ENCODE measurements around the gene LANCL3. TPM values are rescaled to one million over a fixed set of nuclear protein-coding genes. Genes with fewer than 3 reads are reported as not detected.

LANCL3 gene
- total RNA-seq, 2 experiments from 2014 or later: 0.05 to 0.11 TPM

- H3K27me3 Mint-ChIP-seq: no peaks in the 10 kb centered on the region
- no peak for TF ChIP-seq CTCF (IDR thresholded peaks at IDR 0.05)
- Histone ChIP-seq H3K4me3 (ENCODE audit: low read length) (no peak overlapping the region), H3K9me3 (ENCODE audit: control insufficient read depth in 1 of 2, insufficient read depth in 1 of 2, low read length in 2 of 2) (no peaks in the 10 kb centered on the region), H3K4me1 (ENCODE audit: insufficient read depth, low read length) (no peaks in the 10 kb centered on the region), H3K27me3 (ENCODE audit: control insufficient read depth in 1 of 2, insufficient read depth in 2 of 2, low read length in 2 of 2) (no peaks in the 10 kb centered on the region), H3K36me3 (ENCODE audit: insufficient read depth, low read length) (no peaks in the 10 kb centered on the region), H3K27ac (ENCODE audit: low read depth in 1 of 2, low read length in 2 of 2) (no peak overlapping the region)
- no peaks in the 10 kb centered on the region for H3K36me3 Mint-ChIP-seq (ENCODE audit: low read depth)
- no peak overlapping the region for H3K27ac Mint-ChIP-seq
- DNase-seq (no peak), ATAC-seq (ENCODE audit: poor library complexity) (no peak)
- H3K4me3 Mint-ChIP-seq: no peak overlapping the region
- ChIA-PET POLR2A (no interaction called here), CTCF (no interaction called here)
- intact Hi-C loops (cut with DNase I, micrococcal nuclease): no loop called here
- no peaks in the 10 kb centered on the region for H3K9me3 Mint-ChIP-seq
- no peaks in the 10 kb centered on the region for H3K4me1 Mint-ChIP-seq (ENCODE audit: low read depth)
These were observed 106.3 kb downstream of the LANCL3 start for GRCh38 chrX:37677765-37678164.

- H3K9me3 Mint-ChIP-seq: no peaks in the 10 kb centered on the region
- no peak for DNase-seq
- ChIA-PET POLR2A (no interaction called here), CTCF (no interaction called here)
- no peaks in the 10 kb centered on the region for H3K4me1 Mint-ChIP-seq (ENCODE audit: low read depth)
- Histone ChIP-seq H3K4me3 (ENCODE audit: low read length) (no peak overlapping the region), H3K4me1 (ENCODE audit: insufficient read depth, low read length) (no peaks in the 10 kb centered on the region), H3K27me3 (ENCODE audit: control insufficient read depth in 1 of 2, insufficient read depth in 2 of 2, low read length in 2 of 2) (no peaks in the 10 kb centered on the region), H3K27ac (ENCODE audit: low read depth in 1 of 2, low read length in 2 of 2) (no peak overlapping the region), H3K9me3 (ENCODE audit: control insufficient read depth in 1 of 2, insufficient read depth in 1 of 2, low read length in 2 of 2) (no peaks in the 10 kb centered on the region), H3K36me3 (ENCODE audit: insufficient read depth, low read length) (no peaks in the 10 kb centered on the region)
- no peak overlapping the region for H3K4me3 Mint-ChIP-seq
- ATAC-seq (ENCODE audit: poor library complexity): no peak
- intact Hi-C loops (cut with DNase I, micrococcal nuclease): no loop called here
- no peaks in the 10 kb centered on the region for H3K36me3 Mint-ChIP-seq (ENCODE audit: low read depth)
- H3K27me3 Mint-ChIP-seq: no peaks in the 10 kb centered on the region
- TF ChIP-seq CTCF (IDR thresholded peaks at IDR 0.05): no peak
- H3K27ac Mint-ChIP-seq: no peak overlapping the region
These were observed 107.1 kb downstream of the LANCL3 start for GRCh38 chrX:37678574-37678973.

- no peaks in the 10 kb centered on the region for H3K27me3 Mint-ChIP-seq
- Histone ChIP-seq H3K9me3 (ENCODE audit: control insufficient read depth in 1 of 2, insufficient read depth in 1 of 2, low read length in 2 of 2) (no peaks in the 10 kb centered on the region), H3K36me3 (ENCODE audit: insufficient read depth, low read length) (no peaks in the 10 kb centered on the region), H3K27me3 (ENCODE audit: control insufficient read depth in 1 of 2, insufficient read depth in 2 of 2, low read length in 2 of 2) (no peaks in the 10 kb centered on the region), H3K4me1 (ENCODE audit: insufficient read depth, low read length) (no peaks in the 10 kb centered on the region), H3K27ac (ENCODE audit: low read depth in 1 of 2, low read length in 2 of 2) (no peak overlapping the region), H3K4me3 (ENCODE audit: low read length) (no peak overlapping the region)
- no peaks in the 10 kb centered on the region for H3K36me3 Mint-ChIP-seq (ENCODE audit: low read depth)
- no peaks in the 10 kb centered on the region for H3K9me3 Mint-ChIP-seq
- ChIA-PET CTCF (no interaction called here), POLR2A (no interaction called here)
- H3K27ac Mint-ChIP-seq: no peak overlapping the region
- intact Hi-C loops (cut with DNase I, micrococcal nuclease): no loop called here
- H3K4me1 Mint-ChIP-seq (ENCODE audit: low read depth): no peaks in the 10 kb centered on the region
- DNase-seq (no peak), ATAC-seq (ENCODE audit: poor library complexity) (no peak)
- H3K4me3 Mint-ChIP-seq: no peak overlapping the region
- no peak for TF ChIP-seq CTCF (IDR thresholded peaks at IDR 0.05)
These were observed 107.8 kb downstream of the LANCL3 start for GRCh38 chrX:37679230-37679629.

Measured in CD4-positive, alpha-beta T cell (primary cell).